PC-3 (cell line): ENCODE results near the gene RET. TPM values are rescaled to one million over a fixed set of nuclear protein-coding genes. Genes with fewer than 3 reads are reported as not detected.

ENCODE experiments used
- ATAC-seq: fragments of 200-7000 bp; cut with Tn5 transposase; 2 replicates; pipeline ENCODE4 v1.9.1; 2020; ENCODE audit warnings: mild to moderate bottlenecking, moderate library complexity
- BruUV-seq: library from RNA; stranded (reverse); fragments of 400-500 nt; replicated peaks from 2 replicates; lab custom pipeline; 2021; lab: Mats Ljungman, UMichigan
- CTCF ChIA-PET: fragments of 300-600 bp; sonication (Branson Sonifier 250); formaldehyde crosslinking; loops from one replicate; lab custom pipeline; 2022; ENCODE audit warnings: antibody characterized with exemption; lab: Charles Lee
- POLR2A ChIA-PET: fragments of 300-600 bp; sonication (Branson Sonifier 250); formaldehyde crosslinking; loops from one replicate; lab custom pipeline; 2022; ENCODE audit warnings: antibody characterized with exemption; ENCODE audit not compliant: unreplicated experiment; lab: Charles Lee
- DNase-seq: peaks from one replicate; pipeline ENCODE4 v3.0.0-alpha.2; 2015
- H2AFZ ChIP-seq: fragments of 300-600 bp; sonication (generic); 2 replicates; pipeline ENCODE4 v1.6.0; 2016; ENCODE audit warnings: antibody characterized with exemption, low read length
- H3F3A ChIP-seq: fragments of 300-600 bp; sonication (generic); one replicate; pipeline ENCODE4 v1.6.0; 2017; ENCODE audit warnings: antibody characterized with exemption, low read length, control low read depth, mild to moderate bottlenecking; ENCODE audit not compliant: unreplicated experiment
- H3K27ac ChIP-seq: fragments of 300-600 bp; sonication (generic); 2 replicates; pipeline ENCODE4 v1.5.1; 2016; ENCODE audit warnings: mild to moderate bottlenecking, low read length
- H3K27me3 ChIP-seq: fragments of 300-600 bp; sonication (generic); 2 replicates; pipeline ENCODE4 v1.6.1; 2016; ENCODE audit warnings: low read length, mixed read lengths
- H3K36me3 ChIP-seq: fragments of 300-600 bp; sonication (generic); 2 replicates; pipeline ENCODE4 v1.6.1; 2016; ENCODE audit warnings: low read depth, mixed run types, low read length, mixed read lengths
- H3K4me1 ChIP-seq: fragments of 300-600 bp; sonication (generic); 2 replicates; pipeline ENCODE4 v1.5.1; 2016; ENCODE audit warnings: low read length; ENCODE audit not compliant: insufficient read depth
- H3K4me2 ChIP-seq: fragments of 300-600 bp; sonication (generic); 2 replicates; pipeline ENCODE4 v1.6.0; 2016; ENCODE audit warnings: low read length
- H3K4me3 ChIP-seq: fragments of 300-600 bp; sonication (generic); 2 replicates; pipeline ENCODE4 v1.5.1; 2016; ENCODE audit warnings: mild to moderate bottlenecking, low read length, mixed read lengths
- H3K79me2 ChIP-seq: fragments of 300-600 bp; sonication (generic); 2 replicates; pipeline ENCODE4 v1.6.1; 2017; ENCODE audit warnings: low read length, mixed read lengths
- H3K9ac ChIP-seq: fragments of 300-600 bp; sonication (generic); 2 replicates; pipeline ENCODE4 v1.6.0; 2016; ENCODE audit warnings: mild to moderate bottlenecking, low read length
- H3K9me2 ChIP-seq: fragments of 300-600 bp; sonication (generic); replicated peaks from 2 replicates; pipeline ENCODE4 v1.6.1; 2016; ENCODE audit warnings: mixed run types, low read length, mixed read lengths
- H3K9me3 ChIP-seq: fragments of 300-600 bp; sonication (generic); 2 replicates; pipeline ENCODE4 v1.6.1; 2016; ENCODE audit warnings: low read length, mixed read lengths
- H4K20me1 ChIP-seq: fragments of 300-600 bp; sonication (generic); 2 replicates; pipeline ENCODE4 v1.6.1; 2016; ENCODE audit warnings: low read length, mixed read lengths
- CTCF ChIP-seq: fragments of 300-600 bp; sonication (generic); conservative IDR thresholded peaks from 2 replicates; pipeline ENCODE4 v1.5.1; 2017; ENCODE audit warnings: antibody characterized with exemption, low read depth, mild to moderate bottlenecking, low read length
- EZH2 ChIP-seq: fragments of 300-600 bp; sonication (generic); IDR thresholded peaks from one replicate; pipeline ENCODE4 v1.6.1; 2017; ENCODE audit warnings: antibody characterized with exemption, mild to moderate bottlenecking, low read length; ENCODE audit not compliant: unreplicated experiment
- EZH2phosphoT487 ChIP-seq: fragments of 300-600 bp; sonication (generic); IDR thresholded peaks from 2 replicates; pipeline ENCODE4 v1.6.1; 2018; ENCODE audit warnings: mild to moderate bottlenecking, antibody characterized with exemption, low read length, borderline replicate concordance
- intact Hi-C: fragments of 100-400 bp; cut with micrococcal nuclease; formaldehyde crosslinking; loops from 2 replicates; pipeline ENCODE4 v1.9.0; 2023
- total RNA-seq: library from RNA; depleted of rRNA; stranded (reverse); fragments of >200 nt; gene quantifications from 2 replicates; pipeline ENCODE4 v1.2.3, GENCODE V29; 2014

Gene RET
- total RNA-seq, 1 experiment from 2014 or later: not detected

GRCh38 chr10:43082087-43082486 is 5.2 kb downstream of the RET start:
- Histone ChIP-seq H3K9me2 (no peaks in the 10 kb centered on the region), H3K4me2 (no peak overlapping the region), H3K9me3 (no peaks in the 10 kb centered on the region), H3K9ac (no peak overlapping the region), H3K27ac (no peak overlapping the region), H3K27me3 (peaks cover 69% of the 10 kb centered on the region), H3K36me3 (no peaks in the 10 kb centered on the region), H3K4me1 (no peaks in the 10 kb centered on the region), H3K4me3 (no peak overlapping the region), H4K20me1 (no peaks in the 10 kb centered on the region), H3K79me2 (no peaks in the 10 kb centered on the region), H3F3A (no peaks in the 10 kb centered on the region), H2AFZ (no peak overlapping the region)
- intact Hi-C loops: no loop called here
- ATAC-seq (no peak), DNase-seq (no peak)
- CTCF ChIA-PET: no interaction called here
- TF ChIP-seq CTCF: no peak
- TF ChIP-seq EZH2phosphoT487: no peak
- no peak for TF ChIP-seq EZH2
- no TSS peak for BruUV-seq
- POLR2A ChIA-PET: no interaction called here

GRCh38 chr10:43082746-43083145 is 5.9 kb downstream of the RET start:
- Histone ChIP-seq H2AFZ (no peak overlapping the region), H3K79me2 (no peaks in the 10 kb centered on the region), H3K9ac (no peak overlapping the region), H3K9me2 (no peaks in the 10 kb centered on the region), H3K9me3 (no peaks in the 10 kb centered on the region), H3K4me1 (no peaks in the 10 kb centered on the region), H3F3A (no peaks in the 10 kb centered on the region), H3K4me2 (no peak overlapping the region), H3K4me3 (no peak overlapping the region), H4K20me1 (no peaks in the 10 kb centered on the region), H3K36me3 (no peaks in the 10 kb centered on the region), H3K27me3 (peaks cover 70% of the 10 kb centered on the region), H3K27ac (no peak overlapping the region)
- ChIA-PET CTCF (no interaction called here), POLR2A (no interaction called here)
- ATAC-seq (no peak), DNase-seq (no peak)
- intact Hi-C loops: no loop called here
- BruUV-seq: no TSS peak
- TF ChIP-seq EZH2phosphoT487 (no peak), EZH2 (no peak), CTCF (no peak)

GRCh38 chr10:43083764-43084163 is 6.9 kb downstream of the RET start:
- Histone ChIP-seq H3K27ac (no peak overlapping the region), H3K4me2 (no peak overlapping the region), H2AFZ (no peak overlapping the region), H4K20me1 (no peaks in the 10 kb centered on the region), H3K4me3 (no peak overlapping the region), H3K9ac (no peak overlapping the region), H3K9me2 (no peaks in the 10 kb centered on the region), H3F3A (no peaks in the 10 kb centered on the region), H3K27me3 (peaks cover 63% of the 10 kb centered on the region), H3K9me3 (no peaks in the 10 kb centered on the region), H3K36me3 (no peaks in the 10 kb centered on the region), H3K79me2 (no peaks in the 10 kb centered on the region), H3K4me1 (no peaks in the 10 kb centered on the region)
- ATAC-seq: no peak
- CTCF ChIA-PET: no interaction called here
- DNase-seq: no peak
- TF ChIP-seq EZH2: no peak
- no peak for TF ChIP-seq CTCF
- no peak for TF ChIP-seq EZH2phosphoT487
- no TSS peak for BruUV-seq
- POLR2A ChIA-PET: no interaction called here
- intact Hi-C loops: no loop called here
